NK-92 treated with Interleukin-12 subunit alpha and Interleukin-12 subunit beta, amount 100 ng/mL, for 24 hours (cell line): Measurements from ENCODE around the gene CADPS.

Source experiments
- DNase-seq: peaks from one replicate; lab custom pipeline; 2025; lab: John Stamatoyannopoulos, UW

Gene CADPS

DNA sequence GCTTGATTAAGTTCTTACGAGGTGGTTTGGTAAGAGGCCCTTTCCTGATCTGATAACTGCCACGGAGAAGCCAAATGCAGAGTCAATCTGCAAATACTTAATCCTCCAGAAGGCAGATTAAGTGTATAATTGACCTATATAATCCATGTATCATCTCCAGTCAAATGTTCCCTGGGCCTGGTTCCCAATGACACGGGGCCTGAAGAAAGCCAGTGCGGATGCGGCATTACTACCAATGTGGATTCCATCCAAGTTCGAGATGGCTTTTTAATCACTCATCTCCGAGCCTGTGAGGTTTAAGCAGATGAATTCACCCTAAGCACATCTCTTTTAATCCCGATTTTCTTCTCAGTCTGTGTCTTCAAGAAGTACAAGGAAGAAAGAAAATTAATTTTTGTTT, 441.8 kb downstream of the CADPS start:
- DNase-seq = no peak

DNA sequence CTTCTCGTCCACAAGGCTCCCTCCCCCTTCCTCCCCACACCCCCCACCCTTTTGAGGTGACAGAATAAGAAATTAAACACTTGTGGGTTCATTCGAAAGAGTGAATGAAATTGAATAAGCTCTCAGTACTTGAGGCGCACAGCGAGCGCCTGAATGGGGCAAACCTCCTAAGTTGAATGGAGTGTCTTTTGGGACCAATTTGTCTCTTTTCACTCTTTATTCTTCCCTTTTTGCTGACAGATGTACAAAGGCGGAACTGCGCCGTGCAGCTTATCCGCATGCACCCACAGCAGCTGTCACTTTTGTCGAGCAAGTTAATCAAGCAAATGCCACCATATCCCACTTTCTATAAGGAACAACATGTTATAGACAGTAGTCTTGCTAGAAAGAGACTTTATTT, 454.0 kb downstream of the CADPS start:
- no peak for DNase-seq

DNA sequence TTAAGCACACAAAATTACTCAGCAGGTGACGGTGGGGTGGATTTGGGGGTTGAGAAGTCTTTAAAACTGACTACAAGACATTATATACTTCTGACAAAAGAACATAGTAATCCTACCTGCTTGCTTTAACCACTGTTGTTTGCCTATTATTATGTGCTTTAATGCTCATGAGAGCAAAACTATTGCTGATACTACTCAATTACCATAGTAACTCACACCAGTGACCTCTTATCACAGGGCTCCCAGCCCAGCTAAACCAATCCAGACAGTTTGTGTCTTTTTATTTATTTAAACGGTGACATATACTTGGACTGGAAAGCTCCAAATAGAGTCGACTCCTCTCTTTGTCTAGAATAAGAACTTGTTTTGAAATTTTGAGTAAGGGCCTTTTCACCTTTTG, 459.1 kb downstream of the CADPS start:
- no peak for DNase-seq

DNA sequence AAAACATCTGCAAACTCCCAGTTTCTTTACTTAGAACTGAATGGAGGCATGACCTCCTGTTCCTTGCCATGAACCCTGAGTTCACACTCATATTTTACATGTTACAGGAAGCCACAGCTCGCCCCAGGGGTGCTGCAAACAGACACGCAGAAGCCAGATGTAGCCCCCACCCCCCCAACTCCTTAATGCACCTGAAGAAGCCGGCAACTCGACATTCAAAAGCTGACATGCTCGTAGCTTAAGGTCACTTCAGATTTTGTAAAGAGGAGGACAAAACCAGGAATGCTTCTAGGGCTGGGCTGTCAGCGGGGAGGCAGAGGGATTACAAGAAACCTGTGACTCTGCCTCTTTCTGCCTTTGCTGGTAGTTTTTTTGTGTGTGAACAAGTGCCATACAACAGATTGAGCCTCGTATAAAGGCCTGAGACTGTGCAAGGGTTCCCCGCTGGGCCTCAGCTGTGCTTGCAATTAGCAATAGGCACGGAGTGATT, 459.9 kb downstream of the CADPS start:
- no peak for DNase-seq

DNA sequence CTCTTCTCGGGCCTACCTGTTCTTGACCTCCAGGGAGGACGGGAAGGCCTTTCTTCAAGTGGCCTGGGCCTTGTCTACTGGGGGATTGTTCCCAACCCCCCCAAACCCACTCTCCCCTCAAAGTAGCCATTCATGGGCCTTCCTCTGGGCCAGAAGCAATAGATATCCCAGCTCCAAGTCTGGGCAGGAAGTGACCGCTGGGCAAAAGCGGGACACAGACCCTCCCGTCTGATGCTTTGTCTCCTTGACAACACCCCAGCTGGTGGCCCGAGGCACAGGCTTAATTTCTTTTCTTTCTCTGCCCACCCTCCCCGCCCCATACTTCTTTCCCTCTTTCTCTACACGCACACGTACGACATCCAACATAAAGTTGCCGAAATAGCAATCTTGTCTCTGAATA, 460.4 kb downstream of the CADPS start:
- no peak for DNase-seq

DNA sequence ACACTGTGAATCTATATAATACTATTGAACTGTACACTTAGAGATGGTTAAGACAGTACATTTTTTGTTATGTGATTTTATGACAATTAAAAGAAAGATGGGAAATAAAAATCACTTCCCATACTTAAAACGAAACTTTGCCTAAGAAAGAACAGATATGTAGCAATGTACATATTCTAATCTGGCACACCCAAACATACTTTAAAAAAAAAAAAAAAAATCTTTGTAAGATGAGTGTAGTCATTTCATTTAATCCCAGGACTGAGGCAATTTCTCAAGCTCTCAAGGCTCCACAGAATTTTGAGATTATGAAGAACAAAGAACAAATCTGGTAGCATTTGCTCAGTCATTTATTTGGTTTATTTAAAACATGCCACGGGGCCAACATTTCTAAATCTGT, 461.5 kb downstream of the CADPS start:
- DNase-seq = no peak

DNA sequence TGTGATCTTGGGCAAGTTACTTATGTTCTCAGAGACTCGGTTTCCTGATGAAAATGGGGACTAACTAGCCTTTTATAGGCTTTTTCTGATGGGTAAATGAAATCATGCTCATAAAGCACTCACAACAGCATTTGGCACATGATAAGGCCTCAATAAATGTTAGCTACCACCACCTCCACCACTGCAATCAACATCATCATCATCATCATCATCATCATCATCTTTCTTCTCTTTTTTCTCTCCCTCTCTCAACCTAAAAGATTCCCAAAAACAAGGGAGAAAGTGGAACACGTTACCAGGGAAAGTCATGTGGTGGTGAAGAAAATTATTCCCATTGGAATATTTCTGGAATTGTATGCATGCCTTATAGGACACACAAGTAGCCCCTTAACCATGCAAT, 468.3 kb downstream of the CADPS start:
- no peak for DNase-seq

DNA sequence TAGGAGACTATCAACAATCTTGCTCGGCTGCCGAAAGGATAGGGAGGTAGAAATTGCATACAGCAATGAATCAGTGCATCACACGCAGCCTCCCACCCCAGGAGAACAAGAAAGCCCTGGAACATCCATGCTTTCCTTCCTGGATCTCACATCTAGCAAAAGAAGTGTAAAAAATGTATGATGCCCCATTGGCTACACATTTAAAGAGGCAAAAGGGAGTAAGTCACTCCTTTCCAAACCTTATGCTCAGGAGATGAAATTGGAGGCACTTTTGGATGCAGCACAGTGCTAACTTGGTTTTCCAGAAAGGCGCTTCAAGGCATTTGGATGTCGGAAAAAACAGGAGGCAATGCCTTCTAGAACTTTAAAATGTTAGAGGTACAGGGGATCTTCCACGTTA, 469.6 kb downstream of the CADPS start:
- DNase-seq = no peak

DNA sequence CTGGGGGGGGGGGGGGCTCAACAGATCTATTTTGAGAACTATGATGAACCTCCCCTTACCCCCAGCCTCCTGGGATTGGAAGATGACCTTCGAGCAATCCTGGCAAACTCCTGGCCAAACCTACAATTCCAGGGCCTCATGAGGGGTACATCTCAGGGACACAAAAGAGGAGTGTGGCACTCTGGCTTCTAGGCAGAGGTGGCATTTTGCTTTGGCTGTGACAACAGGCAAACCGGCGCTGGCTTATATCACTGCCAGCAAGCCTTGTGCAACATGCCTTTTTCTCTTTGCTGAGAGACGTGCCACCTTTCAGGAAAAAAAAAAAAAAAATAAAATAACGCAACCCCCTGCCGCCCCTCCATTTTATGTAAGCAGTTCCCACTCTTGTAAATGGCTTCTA, 470.1 kb downstream of the CADPS start:
- no peak for DNase-seq

DNA sequence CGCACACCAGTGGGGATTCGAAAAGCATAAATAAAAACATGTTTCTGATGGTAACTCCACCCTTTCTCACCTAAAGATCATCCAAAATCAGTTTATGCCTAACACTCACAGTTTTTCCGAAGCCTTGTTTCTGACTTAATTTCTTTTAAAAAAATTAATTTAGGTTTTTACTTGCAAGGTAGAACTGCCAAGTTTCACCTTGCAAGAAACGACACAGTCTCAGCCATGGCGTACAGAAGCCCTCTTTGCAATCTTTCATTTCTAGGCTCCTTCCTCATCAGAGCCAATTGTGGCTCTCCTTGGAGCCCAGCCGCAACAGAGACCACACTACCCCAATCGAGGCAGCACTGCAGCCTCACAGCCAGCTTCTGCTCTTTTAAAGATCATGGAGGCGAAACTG, 470.9 kb downstream of the CADPS start:
- no peak for DNase-seq

DNA sequence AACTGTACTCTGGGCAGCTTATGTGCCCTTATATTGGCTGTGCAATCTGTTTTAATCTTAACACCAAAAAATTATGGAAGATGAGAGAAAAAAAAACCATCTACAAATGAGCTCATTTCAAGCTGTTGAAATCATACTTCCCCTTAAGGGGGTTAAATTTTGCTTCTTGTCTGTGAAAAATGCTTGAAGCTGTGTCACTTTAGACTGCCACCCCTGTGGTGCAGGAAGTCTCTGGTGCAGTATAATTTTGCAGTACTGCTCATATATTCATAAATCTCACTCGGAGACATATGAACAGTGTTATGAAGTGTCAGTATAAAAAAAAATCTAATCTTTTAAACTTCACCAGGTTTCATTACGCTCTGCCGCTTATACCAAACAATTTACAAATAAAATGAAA, 471.5 kb downstream of the CADPS start:
- DNase-seq = no peak

DNA sequence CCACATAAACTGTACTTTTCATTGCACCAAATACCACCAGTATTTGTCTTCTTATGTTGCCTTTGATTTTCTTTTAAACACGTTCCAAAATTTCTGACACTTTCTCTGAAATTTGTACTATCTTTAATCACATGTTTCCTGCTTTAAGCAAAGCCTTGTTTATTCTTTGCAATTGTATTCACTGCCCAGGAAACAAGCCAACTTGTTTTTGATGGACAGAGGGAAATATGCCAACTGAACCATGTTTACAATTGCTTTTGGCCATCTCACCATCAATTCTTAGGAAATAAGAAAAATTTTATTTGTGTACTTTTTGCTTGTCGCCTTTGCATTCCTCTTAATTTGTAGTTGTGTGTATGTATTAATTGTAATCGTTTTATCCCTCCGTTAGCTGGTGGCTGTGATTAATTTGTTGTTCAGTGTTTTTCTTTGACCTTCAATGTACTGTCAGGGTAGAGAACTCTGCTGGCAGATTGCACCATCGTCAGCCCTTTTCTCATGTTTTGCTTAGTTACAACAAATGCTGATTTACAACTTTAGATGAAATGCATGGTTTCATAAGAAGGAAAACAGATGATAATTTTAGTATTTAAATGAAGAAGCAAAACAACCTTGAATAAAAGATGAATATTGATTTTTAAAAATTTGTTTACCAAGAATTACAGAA, 482.5 kb downstream of the CADPS start:
- DNase-seq = no peak

DNA sequence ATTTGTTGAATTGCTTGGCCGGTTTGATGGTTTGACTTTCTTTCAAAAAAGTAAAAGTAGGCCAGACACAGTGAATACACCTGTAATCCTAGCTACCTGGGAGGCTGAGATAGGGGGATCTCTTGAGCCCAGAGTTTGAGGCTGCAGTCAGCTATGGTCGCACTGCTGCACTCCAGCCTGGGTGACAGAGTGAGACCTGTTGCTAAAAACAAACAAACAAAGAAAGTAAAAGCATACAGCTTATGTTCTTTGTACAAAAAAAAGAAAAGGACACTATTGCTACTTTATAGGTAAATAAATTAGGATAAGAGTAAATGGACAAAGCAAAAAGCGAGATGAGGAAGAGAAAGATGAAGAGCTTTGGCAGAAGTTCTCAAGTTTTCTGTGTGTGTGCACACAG, 488.0 kb downstream of the CADPS start:
- DNase-seq = no peak

DNA sequence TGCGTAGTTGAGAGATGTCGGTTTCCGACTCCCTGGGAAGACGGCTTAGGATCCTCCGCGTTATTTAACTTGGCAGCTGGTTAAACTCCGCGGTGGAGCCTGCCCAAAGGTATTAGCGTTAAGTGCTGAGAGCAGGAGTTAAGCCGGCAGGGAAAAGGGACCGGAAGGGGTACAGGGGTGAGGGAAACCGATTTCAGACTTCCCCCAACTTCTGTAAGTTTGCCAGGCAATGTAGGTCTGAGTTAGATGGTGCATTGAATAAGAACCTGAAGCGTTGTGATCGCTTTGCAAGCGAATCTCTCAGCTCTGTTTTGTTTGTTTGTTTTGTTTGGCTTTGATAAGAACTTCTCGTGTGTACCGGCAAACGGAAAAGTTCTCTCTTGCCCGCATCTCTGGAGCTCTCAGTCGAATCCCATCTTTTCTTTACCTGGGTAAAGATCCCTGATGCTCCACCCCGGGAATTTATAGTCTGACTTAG, 495.9 kb downstream of the CADPS start:
- DNase-seq = no peak

DNA sequence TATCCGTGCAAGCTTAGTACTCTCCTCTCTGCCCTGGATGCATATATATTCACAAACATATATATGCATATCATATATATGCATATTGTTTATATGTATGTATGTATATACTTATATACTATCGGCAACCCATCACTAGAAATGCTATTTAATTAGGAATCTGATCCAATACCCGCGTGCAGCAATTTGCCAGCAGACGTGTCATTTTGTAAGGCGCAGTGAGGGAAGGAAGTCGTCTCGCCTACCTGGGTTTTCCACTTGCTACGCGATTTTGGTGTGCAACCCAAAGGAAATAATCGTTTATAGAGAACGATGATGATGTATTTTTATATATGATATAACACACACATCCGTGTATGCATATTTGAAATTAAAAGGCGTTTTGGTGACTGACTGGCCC, 496.3 kb downstream of the CADPS start:
- DNase-seq = no peak

DNA sequence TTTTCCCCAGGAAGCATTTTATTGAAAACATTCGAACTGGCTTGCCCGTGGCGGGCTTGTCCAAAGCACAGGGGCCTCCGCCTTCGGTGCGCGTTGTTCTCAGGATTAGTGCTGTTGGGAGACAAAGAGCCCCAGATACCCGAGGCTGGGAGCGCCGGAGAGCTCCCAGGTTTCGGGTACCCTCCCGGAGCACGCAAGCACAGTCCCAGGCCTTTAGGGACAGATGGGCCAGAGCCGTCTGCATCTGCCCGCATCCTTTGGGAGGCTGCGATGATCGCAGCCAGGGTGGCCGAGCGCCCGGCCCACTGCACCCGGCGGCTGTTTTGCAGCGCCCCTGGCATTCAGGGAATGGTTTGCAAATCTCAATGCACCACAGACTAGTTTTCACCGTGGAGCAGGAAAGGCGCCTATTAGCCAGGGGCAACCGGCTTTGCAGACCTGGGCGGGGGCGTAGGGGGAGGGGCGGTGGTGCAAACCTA, 496.9 kb downstream of the CADPS start:
- no peak for DNase-seq

DNA sequence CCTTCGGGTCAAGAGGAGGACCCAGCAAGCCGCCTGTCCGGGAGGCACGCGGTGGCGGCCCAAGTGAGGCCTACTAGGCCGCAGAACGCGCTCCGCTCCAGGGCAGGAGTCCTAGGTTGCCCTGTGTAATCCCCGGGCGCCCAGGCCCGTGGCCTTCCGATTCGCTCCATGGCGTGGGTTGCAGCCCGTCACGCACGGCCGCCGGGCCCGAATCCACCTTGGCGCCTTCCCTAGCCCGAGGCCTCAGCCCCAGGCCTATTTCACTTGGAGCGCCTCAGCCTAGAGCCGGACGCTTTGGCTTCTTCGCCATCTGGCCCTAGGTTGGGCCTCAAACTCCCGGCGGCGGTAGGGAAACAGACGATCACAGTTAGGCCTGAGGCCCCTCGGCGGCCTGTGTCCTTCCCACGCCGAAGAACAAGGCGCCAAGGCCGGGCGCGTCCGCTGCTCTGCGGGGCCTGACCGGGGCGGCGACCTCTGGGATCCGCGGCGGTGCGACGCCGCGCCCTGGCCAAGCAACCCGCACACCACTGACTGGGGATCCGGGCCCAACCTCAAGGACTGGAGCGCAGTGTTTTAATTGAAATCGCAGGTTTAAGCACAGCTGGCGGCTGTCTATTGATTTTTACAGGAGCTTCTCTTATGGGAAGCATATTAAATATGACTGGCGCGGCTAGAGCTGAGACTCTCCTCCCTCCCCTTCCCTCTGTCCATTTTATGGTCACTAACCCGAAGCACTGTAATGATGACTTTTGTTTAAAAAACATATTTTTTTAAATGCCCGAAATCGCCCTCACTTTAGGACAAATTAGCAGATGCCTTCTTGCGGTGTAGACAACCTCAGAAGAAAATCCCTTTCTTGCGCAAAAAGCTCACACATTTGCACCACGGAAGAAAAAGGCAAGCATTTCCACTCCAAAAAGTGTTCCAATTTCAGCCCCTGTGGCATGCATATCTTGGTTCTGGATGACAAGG, 498.0 kb downstream of the CADPS start:
- no peak for DNase-seq

DNA sequence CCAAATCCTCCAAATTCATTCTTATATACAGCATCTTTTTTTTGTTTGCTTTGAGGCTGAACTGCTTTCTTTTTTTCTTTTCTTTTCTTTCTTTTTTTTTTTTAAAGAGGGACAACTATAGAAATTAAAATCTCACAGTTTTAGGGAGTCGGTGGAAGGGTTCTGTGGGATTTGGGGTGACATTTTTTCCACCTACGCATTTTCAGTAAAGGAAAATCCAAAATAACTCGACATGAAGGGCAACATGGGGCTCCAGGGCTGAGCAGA, 498.8 kb downstream of the CADPS start:
- no peak for DNase-seq

DNA sequence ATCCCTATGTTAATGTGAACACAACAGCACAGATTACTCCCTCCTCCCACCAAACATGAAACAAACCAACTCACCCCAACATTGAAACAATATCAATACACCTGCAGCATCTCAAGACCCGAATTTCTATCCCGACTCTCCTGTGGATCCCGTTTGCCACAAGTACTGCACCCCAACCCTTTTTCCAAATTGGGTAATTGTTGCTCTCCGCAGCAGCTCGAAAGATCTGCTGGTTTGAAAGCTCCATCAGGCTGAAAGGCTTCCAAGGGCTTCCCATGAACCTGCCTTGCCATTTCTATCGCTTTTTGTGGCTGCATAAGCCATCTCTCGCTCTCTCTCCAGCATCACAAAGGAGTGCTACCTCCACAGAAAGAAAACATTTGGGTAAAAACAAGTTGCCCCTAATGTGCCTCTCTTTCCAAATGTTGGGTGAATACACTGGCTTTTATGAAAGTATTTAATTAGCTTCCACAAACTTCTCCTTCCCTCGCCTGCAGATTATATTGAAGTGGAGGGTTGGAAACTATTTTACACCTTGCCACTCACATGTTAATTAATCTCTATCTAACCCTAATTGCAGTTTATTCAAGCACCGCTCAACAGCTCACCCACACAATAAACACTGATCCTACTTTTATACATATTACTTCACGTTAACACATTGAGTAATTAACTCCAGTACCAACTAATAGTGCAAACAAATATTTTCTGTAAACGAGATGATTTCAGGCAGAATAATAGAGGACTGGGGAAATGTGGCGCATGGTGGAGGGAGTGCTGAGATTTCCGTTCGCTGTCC, 499.4 kb downstream of the CADPS start:
- no peak for DNase-seq

DNA sequence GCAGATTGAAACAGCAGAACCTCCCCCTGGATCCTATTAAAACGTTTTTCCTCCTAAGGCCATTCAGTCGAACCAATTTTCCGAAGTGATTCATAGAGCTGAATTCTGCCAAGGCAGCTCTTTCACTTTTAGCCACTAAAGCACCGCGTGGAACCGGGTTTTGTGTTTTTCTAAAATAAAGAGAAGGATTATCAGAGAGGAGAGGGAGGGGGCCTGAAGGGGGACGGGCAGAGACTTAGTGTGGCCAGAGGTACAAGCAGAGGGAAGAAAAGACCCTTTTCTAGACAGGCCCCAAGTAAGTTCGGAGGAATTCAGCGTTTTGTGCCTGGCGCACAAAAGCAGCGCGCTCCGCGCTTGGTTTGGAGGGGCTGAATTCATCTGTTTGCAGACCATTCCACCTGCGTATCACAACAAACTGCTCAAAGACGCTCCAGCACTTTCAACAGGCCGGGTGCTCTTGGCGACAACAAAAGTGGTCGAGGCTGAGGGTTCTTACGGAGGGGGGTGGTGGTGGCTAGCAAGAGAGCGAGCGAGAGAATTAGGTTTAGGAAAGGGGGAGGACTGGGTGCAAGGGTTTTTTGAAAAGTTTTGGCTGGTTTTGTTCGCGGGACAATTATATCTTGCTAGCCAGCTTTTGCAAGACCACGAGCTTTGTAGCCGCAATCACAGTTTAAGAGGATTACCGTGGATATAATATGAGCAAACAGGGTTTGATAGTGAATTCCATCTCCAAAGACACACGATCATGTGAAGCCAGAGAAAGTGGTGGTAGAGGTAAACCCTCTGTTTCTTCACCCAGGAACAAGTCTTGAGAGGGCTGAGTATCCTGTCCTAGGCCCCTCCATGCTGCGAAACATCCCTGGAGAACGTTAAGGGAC, 500.6 kb downstream of the CADPS start:
- no peak for DNase-seq

DNA sequence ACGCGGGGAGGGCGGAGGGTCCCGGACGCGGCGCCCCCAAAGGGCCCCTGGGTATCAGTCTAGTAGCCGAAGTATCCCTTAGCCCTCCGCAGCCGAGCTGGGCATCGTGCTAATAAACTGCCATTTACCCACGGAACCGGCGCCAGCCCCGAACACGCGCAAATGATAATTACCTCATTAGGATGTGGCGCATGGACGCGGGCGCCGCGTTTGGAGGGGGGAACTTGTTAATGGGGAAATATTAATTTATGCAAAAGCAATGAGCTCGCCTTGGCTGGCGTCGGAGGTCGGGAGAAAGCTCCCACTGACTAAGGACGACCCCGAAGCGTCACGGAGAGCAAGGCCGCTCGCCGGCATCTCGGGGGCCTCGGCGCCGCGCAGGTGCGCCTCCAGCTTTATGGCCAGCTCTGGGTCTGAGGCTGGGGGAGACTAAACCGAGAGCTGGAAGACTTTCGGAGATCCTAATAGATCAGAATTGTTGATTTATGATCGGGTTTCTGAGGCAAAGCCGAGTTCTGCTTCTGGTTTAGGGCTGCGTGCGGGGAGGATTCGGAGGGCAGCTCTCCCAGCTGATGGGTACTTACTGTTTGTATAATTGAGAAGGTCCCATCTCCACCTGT, 501.4 kb downstream of the CADPS start:
- no peak for DNase-seq
